Muscle of back (tissue), 11 donors: ENCODE results near the gene CHRNE. TPM values are rescaled to one million over a fixed set of nuclear protein-coding genes. Genes with fewer than 3 reads are reported as not detected.
"Not testable (repeated sequence)": the region's sequence is repeated elsewhere in the genome, so short reads cannot be mapped to it uniquely, and the experiment has no call there.

Experiments
- DNase-seq, 3 donors: peaks; one replicate each; pipeline versions ENCODE4 v3.0.0 to v3.0.0-alpha.2; 2013
- polyA plus RNA-seq, 10 donors: library from polyadenylated mRNA; unstranded; fragments of 120-200 nt; gene quantifications; one replicate each; pipeline ENCODE4 v1.2.1, GENCODE V29; 2013; ENCODE audit not compliant: insufficient read length in 10 of 10

Gene CHRNE
- polyA plus RNA-seq, 10 donors, result 0.67 to 5.5 (median 1.7) TPM

DNA sequence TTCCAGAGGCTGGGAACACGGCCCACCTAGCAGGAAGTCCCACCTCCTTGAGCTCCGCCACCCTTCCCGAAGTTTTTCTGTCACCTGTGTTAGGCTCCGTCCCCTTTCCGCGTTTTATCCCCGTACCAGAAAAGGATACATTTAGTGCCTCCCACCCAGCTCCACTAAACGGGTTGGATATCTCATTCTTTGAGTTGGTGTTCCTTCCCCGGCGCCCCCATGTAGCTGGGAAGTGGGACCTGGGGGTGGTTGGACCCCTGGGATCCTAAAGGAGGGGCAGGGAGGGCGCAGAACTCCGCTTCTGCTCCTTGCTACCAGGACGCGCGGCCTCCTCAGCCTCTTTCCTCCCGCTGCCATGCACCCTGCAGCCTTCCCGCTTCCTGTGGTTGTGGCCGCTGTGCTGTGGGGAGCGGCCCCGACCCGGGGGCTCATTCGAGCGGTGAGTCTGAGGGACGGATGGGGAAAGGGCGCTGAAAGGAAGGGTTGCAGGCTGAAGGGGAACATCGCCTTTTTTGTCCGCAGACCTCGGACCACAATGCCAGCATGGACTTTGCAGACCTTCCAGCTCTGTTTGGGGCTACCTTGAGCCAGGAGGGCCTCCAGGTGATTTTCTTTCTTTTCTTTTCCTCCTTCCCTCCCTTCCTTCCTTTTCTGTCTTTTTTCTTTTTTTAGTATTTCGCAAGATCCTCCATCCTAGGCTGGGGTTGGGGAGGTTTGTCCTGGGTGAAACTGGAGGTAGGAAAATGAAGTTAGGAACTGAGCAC lies 37.8 kb upstream of the CHRNE start:
- DNase-seq, result no peak

DNA sequence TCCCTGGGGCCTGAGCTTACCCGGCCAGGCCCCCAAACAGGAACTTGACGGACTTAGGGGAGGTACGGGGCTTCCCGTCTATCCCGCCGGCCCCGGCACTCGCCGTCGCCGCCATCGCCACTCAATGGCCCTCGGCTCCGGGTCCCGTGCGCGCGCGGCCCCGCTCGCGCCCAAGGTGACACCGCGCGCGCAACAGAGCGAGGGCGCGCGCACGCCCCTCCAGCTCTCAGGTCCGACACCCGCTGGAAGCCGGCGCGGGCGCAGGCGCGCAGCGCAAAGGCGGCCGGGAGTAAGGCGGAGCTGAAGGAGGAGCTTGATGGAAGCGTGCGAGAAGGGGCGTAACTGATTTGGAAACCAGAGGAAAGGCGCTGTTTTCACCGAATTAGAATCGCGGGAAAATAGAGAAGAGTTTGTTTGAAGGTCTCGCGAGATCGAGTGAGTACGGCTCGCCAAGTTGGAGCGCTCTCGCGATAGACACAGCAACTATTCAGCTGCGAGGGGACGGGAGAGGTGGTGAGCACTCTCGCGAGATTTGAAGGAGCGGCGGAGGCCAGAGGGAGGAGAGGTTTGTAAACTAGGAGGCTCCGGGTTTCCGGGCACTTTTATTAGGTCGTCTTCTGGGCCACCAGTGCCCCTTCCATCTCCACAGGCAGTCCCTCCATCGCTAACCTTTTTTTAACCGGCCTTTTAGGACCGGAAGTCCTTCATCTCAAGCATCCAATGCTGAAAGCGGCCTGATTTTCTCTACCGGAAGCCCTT lies 37.1 kb upstream of the CHRNE start, which contains the start of the genes RNF167 and SLC25A11:
Gene RNF167, plus strand, starts transcription at position 473 of the 759 bp plus-strand sequence. CDS start 642 bp downstream, outside the sequence.
Gene SLC25A11, minus strand, starts transcription at position 251 of the 759 bp plus-strand sequence. Its CDS starts 136 bp downstream, at position 115.
- peak; percentile 99 to 100 (median 100) for DNase-seq

DNA sequence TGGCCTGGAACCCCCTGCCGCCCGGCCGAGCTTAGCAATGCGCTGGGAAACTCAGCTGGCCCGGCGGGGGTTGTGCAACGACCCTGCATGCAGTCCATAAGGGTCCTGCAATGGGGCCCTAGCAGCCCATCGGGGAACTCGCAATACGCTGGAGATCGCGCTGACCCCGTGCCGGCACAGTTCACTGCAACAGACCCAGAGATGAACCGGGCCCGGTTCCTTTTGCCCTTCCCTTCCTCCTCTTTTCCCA lies 36.6 kb upstream of the CHRNE start:
- no peak for DNase-seq

DNA sequence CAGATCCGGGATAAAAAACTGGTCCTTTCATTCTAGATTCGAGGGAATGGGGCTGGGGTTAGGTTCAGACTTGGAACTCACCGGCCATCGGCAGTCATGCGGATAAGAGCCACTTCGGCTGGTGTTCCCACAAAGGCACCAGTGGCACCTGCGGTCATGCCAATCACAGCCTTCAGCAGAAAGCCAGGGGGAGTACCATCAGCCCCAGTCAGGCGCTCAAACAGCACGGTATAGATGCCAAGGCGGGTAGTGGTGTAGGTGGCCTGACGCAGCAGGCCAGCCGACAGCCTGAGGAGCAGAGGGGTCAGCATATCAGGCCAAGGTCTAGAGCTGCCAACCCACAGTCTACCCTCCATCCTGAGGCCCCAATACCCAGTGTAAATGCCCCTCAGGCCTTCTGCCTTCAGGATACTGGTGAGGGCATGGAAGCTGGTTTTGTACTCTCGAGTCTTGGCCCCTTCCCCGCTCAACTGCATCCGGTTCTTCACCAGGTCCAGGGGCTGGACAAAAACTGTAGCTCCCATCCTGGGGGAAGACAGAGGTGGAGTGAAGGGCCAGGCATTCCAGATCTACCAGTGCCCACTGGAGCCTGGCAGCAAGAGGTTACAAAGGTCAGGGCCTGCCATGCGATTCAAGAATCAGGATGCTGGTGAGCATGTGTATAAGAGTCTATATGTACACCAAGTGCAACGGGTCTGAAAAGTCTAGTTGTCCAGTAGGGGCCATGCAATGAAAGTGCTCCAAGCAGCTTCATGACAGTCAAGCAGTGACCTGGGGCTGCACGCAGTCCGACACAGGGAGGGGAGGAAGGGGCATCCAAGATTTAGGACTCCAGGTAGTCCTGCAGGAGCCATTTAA lies 36.0 kb upstream of the CHRNE start:
- DNase-seq, result no peak

DNA sequence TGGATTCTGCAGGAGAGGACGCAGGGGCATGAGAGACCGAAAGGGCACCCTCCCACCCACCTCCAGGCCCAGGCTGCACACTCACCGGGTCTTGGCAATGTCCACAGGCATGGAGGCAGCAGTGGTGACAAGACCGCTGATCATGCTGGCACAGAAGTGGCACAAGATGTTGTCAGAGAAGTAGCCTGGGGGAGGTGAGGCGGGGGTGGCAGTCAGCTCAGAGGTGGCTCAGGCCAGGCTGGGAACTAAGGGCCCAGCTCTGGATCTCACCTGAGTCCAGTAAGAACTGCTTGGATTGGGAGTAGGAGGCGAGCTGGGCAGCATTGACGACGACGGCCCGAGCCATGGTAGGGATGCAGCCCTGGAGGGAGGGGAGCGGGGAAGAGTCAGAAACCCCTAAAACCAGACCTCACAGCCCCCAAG lies 35.2 kb upstream of the CHRNE start:
- DNase-seq, result no peak

DNA sequence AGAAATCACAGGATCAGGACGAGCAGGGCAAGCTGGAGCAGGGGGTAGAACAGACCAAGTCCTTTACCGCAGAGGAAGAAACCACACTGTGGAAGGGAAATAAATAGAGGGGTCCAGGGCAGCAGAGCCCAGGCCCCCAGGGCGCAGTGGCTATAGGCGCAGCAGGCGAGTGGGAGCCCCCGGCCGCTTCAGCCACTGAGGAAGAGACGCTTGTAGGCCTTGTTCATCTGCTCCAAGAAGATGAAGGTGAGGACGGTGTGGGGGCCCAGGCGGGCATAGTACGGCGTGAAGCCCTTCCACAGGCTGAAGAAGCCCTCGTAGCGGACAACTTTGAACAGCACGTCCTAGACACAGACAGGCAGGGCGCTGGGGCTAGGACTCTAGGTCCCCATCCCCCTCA lies 34.7 kb upstream of the CHRNE start:
- DNase-seq, result no peak

DNA sequence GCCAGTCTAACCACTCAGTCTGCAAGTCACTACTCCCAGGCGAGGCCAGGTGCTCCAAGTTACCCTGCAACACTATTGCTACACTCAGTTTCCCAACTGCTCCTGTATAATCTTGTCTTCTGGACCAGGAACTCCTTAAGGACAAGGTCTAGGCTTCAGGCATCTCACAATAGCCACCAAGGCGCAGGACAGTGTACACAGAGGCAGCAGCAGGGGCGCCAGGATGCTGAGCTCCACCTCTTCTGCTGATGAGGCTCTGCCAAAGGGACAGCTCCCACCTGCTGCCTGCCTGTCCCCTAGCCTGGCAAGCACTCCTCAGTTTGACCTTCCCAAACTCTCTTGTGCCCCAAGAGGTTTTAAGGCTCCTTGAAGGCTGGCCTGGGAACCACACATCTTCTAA lies 33.5 kb upstream of the CHRNE start:
- DNase-seq, result no peak

DNA sequence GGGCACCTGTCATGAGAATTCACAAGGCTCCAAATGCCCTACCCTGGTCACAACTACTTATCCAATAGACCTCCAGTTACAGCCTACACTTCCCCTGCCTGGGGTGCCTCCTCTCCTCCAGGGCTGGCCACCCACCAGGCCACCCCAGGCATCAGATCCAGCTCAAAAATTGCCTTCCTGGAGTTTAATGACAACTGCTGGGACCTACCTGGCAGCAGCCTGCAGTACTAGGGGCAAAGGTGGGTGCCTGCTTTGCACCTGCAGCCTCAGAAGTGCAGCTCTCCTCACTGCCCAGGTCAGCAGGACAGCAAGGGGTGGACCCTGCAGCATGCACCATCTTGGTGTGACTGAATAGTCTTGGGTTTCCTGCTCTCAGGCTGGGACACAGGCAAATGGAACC lies 32.8 kb upstream of the CHRNE start:
- DNase-seq, result no peak

DNA sequence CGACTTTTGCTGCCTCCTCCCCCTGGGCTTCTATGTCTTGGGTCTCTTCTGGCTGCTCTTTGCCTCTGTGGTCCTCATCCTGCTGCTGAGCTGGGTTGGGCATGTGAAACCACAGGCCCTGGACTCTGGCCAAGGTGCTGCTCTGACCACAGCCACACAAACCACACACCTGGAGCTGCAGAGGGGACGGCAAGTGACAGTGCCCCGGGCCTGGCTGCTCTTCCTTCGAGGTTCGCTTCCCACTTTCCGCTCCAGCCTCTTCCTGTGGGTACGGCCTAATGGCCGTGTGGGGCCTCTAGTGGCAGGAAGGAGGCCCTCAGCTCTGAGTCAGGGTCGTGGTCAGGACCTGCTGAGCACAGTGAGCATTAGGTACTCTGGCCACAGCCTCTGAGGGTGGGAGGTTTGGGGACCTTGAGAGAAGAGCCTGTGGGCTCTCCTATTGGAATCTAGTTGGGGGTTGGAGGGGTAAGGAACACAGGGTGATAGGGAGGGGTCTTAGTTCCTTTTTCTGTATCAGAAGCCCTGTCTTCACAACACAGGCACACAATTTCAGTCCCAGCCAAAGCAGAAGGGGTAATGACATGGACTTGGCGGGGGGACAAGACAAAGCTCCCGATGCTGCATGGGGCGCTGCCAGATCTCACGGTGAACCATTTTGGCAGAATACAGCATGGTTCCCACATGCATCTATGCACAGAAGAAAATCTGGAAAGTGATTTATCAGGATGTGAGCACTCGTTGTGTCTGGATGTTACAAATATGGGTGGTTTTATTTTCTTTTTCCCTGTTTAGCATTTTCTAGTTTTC lies 31.5 kb upstream of the CHRNE start:
- DNase-seq, result peak in 1 of 3 donors; percentile 40

DNA sequence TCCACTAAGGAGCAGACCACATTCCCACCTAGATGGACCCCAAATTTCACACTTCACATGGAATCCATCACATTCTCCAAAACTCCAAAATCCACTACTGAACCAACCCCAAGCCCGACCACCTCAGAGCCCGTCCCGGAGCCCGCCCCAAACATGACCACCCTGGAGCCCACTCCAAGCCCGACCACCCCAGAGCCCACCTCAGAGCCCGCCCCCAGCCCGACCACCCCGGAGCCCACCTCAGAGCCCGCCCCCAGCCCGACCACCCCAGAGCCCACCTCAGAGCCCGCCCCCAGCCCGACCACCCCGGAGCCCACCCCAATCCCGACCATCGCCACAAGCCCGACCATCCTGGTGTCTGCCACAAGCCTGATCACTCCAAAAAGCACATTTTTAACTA lies 30.7 kb upstream of the CHRNE start:
- DNase-seq, result no peak

DNA sequence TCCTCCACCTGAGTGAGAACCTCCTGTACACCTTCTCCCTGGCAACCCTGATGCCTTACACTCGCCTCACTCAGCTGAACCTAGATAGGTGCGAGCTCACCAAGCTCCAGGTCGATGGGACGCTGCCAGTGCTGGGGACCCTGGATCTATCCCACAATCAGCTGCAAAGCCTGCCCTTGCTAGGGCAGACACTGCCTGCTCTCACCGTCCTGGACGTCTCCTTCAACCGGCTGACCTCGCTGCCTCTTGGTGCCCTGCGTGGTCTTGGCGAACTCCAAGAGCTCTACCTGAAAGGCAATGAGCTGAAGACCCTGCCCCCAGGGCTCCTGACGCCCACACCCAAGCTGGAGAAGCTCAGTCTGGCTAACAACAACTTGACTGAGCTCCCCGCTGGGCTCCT lies 29.9 kb upstream of the CHRNE start:
- DNase-seq, result no peak

DNA sequence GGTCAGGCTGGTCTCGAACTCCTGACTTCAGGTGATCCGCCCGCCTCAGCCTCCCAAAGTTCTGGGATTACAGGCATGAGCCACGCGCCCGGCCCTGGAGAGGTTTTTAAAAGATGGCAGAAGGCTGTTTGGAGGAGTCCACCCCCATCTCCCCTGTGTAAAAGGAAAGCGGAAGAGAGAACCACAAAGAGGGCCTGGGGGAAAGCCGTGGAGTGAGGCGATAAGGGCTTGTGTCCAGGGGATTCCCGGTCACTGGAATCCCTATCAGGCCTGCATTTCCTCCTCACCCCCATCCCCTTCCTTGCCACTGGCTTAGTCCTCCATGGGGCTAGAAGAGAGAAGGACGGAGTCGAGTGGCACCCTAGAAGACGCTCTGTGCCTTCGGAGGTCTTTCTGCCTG lies 29.1 kb upstream of the CHRNE start, which contains the start of gene GP1BA:
Gene GP1BA, plus strand, starts transcription at position 315 of the 400 bp plus-strand sequence. CDS start 328 bp downstream, outside the sequence.
- no peak for DNase-seq

DNA sequence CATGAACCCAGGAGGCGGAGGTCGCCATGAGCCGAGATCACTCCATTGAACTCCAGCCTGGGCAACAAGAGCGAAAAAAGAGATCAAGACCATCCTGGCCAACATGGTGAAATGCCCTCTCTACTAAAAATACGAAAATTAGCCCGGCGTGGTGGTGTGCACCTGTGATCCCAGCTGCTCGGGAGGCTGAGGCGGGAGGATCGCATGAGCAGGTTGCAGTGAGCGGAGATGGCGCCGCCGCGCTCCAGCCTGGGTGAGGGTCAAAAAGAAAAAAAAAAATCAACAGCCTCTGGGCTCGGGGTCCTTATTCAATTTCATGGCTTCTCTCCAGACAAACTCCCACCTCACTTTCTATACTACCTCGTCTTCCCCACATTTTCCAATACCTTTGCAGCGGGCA lies 26.0 kb upstream of the CHRNE start:
- DNase-seq, result no peak

DNA sequence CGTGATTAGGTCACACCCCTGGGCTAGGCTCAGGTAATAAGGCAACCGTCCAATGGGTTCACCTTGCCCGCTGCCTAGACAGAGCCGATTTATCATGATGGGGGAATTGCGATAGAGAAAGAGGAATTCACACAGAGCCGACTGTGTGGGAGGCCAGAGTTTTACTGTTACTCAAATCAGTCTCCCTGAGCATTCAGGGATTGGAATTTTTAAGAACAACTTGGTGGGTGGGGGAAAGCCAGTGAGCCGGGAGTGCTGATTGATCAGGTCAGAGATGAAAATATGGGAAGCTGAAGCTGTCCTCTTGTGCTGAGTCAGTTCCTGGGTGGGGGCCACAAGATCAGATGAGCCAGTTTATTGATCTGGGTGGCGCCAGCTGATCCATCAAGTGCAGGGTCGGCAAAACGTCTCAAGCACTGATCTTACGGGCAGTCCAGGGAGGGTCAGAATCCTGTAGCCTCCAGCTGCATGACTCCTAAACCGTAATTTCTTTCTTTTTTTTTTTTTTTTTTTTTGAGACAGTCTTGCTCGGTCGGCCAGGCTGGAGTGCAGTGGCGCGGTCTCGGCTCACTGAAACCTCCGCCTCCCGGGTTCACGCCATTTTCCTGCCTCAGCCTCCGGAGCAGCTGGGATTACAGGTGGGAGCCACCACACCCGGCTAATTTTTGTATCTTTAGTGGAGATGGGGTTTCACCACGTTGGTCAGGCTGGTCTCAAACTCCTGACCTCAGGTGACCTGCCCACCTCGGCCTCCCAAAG lies 23.9 kb upstream of the CHRNE start:
- DNase-seq, result not testable (repeated sequence)

DNA sequence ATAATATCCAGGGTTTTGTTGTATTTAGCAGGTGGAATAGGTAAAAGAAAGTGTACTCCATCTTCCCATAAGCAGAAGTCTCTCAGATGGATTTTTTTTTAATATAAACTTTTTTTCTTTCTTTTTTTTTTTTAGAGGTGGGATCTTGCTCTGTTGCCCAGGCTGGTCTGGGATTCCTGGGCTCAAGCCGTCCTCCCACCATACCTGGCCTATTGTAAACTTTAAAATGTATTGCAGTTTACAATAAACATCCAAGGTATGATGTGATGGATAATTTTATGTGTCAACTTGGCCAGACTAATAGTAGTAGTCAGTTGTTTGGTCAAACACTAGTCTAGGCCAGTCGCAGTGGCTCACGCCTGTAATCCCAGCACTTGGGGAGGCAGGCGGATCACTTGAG lies 18.4 kb upstream of the CHRNE start:
- no peak for DNase-seq

DNA sequence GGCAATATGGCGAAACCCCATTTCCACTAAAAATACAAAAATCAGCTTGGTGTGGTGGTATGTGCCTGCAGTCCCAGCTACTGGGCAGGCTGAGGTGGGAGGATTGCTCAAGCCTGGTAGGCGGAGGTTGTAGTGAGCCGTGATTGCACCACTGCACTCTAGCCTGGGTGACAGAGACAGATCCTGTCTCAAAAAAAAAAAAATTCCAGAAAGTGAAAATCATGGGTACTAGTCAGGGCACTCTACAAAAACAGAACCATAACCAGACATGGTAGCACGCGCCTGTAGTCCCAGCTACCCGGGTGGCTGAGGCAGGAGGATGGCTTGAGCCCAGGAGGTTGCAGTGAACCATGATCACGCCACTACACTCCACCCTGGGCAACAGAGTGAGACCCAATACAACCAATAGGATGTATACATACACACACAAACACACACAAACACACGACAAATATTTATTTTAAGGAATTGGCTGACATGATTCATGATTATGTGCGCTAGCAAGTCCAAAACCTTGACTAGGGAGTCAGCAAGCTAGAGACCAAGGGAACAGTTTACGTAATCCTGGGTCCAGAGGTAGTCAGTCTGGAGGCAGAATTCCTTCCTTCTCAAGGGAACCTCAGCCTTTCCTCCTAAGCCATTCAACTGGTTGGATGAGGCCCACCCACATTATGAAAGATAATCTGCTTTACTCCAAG lies 17.6 kb upstream of the CHRNE start:
- DNase-seq, result no peak

DNA sequence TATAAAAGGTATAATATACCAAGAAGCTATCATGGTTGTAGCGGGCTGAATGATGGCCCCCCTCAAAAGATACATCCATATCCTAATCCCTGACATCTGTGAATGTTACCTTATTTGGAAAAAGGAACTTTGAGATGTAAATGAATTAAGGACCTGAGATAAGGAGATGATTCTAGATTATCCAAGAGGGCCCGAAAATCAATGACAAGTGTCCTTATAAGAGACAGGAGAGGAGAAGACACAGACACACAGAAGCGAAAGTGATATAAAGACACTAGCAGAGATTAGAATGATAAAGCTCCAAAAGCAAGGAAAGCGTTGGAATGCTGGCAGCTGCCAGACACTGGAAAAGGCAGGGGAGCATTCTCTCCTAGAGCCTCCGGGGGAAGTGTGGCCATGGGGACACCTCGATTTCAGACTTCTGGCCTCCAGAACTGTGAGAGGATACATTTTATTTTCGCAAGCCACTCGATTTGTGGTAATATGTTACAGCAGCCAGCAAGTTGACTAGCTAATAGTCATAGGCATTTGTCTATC lies 16.7 kb upstream of the CHRNE start:
- DNase-seq, result no peak

DNA sequence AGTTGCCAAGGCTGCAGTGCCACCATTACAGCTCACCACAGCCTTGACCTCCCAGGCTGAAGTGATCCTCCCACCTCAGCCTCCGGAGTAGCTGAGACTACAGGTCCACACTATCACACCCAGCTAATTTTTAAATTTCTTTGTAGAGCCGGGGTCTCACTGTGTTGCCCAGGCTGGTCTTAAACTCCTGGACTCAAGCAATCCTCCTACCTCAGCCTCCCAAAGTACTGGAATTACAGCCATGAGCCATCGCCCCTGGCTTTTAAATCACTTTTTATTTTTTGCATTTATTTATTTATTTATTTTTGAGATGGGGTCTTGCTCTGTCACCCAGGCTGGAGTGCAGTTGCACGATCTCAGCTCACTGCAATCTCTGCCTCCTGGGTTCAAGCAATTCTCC lies 11.7 kb upstream of the CHRNE start:
- not testable (repeated sequence) for DNase-seq

DNA sequence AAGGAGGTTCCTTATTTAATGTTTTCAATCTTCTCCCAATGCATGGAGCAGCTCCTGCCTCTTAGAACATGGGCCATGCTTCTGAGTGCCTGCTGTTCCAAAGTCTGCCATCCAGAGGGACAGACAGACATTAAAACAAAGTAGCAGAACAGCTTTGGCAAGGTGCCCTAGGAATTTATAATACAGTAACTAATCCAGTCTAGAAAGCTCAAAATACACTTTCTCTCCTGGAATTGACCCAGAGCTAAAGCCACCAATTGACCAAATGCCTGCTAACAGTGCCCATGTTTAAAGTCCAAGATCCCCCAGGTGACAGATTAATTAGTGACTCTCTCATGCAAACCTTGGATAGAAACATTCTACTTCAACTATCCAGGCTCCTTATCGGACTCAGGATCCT lies 11.1 kb upstream of the CHRNE start:
- DNase-seq, result no peak
